Testis (tissue), 2 donors: ENCODE results near the gene ICAM2.

Experiments
- CTCF ChIP-seq, 3 experiments: fragments of 450-650 bp in 2 of 3; fragments of 200-600 bp in 1 of 3; sonication (generic) in 1 of 3; IDR thresholded peaks; one replicate each; pipeline ENCODE4 v1.5.1; 2016 to 2019; ENCODE audit warnings: antibody characterized with exemption in 3 of 3, mild to moderate bottlenecking in 2 of 3, moderate library complexity in 1 of 3
- POLR2A ChIP-seq: fragments of 450-650 bp; IDR thresholded peaks from one replicate; pipeline ENCODE4 v1.6.1; 2017; ENCODE audit warnings: antibody characterized with exemption, mild to moderate bottlenecking, moderate library complexity

DNA sequence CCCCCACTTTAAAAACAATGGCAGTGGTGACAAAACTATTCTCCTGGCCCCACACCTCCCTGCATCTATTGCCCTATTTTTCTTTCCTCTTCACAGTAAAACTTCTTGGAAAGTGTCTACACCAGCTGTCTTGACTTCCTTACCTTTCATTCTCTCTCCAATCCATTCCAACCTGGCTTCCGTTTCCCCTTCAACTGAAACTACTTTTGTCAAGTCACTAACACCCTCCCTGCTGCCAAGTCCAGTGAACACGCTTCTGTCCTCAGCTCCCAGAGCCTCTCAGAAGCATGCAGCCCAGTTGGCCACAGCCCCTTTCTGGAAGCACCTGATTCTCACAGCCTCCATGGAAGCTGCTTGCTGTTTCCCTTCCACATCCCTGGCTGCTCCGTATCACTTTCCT lies 43.7 kb downstream of the ICAM2 start:
- TF ChIP-seq CTCF (IDR thresholded peaks at IDR 0.05) (no peak), POLR2A (no peak)
